HG03095 (cell line): ENCODE measurements around the gene KIT.
A peak's percentile ranks its signal among the peaks of the same experiment; 100 is the strongest.

ENCODE experiments used
- ATAC-seq: cut with Tn5 transposase; IDR thresholded peaks from one replicate; pipeline ENCODE4 v1.9.1; 2021; ENCODE audit warnings: moderate library complexity; ENCODE audit not compliant: unreplicated experiment

Gene KIT

DNA sequence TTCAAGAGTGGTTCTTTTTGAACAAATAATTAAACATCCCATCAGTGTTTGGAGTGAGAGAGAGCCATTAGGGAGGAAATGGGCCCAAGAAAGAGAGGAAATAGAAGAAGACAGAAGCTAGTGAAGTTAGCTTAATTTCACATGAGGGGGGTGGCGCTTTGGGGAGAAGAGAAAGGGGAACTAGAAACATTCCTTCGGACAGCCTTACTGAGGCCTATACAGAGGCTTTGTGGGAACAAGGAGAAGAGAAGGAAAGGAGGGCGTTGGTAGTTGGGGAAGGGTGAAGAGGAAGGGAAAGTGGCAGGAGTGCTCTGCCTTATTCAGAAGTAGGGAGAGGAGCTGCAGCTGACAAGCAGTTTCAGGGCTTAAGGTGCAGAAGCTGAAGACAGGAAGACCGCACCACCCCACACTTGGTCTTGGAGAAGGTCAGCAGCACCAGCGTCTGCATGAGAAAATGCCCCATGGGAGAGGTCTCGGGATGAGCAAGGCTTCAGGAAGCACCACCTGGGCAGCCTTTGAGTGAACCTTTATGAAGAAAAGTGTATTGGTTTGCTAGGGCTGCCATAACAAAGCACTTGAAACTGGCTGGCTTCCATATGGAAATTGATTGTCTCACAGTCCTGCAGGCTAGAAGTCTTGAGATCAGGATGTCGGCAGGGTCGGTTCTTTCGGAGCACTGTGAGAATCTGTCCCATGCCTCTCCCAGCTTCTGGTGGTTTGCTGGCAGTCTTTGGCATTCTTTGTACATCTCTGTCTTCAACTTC lies 85.1 kb downstream of the KIT start:
- no peak for ATAC-seq

DNA sequence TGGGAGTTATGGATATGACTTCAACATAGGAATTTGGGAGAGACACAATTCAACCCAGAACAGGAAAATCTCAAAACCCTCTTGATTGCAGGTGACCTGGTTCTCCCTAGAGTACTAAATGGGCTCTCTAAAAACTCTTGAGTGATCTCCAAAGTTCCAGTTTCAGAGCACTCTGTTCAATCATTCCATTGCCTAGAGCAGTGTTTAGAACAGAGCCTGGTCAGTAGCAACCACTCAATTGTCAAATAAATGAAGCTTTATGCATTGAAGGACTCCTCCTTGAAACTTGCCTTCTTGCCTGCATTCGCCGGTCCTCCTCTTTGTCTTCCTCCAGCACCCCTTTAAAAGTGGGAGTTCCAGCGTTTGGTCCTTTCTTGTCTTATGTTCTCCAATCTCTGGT lies 85.8 kb downstream of the KIT start:
- no peak for ATAC-seq

DNA sequence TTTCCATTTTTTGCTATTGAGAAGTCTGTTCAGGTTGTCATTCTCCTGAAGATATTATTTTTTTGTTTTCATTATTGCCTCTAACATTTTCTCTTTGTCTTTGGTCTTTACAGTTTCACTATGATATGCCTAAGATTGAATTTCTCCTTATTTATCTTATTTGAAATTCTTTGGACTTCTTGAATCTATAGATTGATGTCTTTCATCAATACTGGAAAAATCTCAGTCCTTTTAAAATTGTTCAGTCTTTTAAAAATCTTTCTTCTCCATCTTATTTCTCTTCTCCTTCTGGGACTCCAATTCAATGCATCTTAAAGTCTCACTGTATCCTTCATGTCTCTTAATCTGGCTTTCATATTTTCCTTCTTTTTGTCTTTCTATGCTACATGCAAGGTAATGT lies 86.7 kb downstream of the KIT start:
- no peak for ATAC-seq

DNA sequence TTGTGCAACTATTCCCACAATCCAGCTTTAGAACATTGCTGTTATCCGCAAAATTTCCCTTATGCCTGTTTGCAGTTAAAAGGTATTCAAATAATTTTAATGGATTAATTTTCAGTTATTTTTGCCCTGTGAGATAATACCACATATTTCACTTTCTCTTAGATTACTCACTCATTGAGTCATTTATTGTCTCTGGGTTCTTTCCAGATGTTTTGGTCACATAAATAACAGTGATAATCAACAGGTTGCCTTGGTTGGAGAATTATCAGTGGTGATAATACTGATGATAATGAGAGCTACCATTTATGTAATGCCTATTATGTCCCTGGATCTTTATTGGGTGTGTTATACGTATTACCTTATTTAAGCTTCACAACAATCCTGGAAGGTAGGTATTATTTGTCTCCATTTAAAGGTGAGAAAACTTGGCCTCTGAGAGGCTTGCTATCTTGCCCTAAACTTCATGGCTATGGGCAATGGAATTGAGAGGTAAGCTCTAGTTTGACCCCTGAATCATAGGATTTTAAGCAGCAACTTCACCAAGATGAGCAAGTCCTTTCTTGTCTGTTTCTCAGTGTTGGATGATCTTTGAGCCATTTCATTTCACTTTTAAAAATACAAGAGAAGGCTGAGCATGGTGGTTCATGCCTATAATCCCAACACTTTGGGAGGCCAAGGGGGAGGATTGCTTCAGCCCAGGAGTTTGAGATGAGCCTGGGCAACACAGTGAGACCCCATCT lies 87.4 kb downstream of the KIT start:
- no peak for ATAC-seq

DNA sequence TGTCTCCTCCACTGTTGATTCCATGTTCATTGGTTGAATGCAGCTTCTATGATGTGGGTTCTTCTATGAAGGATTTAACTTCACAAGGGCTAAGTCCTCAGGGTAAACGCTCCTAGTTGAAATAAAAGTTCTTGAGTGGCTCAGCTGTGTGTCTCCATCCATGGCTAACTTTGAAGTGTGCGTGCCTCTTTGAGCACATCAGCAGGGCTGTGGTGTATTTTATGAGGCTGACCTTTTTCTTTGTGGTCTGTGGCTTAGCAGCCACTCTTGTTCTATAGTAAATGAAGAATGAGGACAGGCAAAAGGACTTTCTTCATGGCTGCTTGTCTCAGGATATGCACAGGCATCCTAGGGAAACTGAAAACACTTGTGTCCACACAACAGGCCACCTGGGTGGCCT lies 88.5 kb downstream of the KIT start:
- peak; percentile 69 for ATAC-seq

DNA sequence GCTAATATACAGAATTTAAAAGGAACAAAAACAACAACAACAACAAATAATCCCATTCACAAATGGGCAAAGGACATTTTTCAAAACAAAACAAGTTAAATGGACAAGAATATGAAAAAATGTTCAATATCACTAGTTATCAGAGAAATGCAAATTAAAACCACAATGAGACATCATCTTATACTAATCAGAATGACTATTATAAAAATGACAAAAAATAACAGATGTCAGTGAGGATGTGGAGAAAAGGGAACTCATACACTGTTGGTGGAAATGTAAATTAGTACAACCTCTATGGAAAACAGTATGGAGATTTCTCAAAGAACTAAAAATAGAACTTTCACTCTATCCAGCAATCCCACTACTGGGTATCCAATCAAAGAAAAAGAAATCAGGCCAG lies 92.6 kb downstream of the KIT start:
- ATAC-seq = no peak

DNA sequence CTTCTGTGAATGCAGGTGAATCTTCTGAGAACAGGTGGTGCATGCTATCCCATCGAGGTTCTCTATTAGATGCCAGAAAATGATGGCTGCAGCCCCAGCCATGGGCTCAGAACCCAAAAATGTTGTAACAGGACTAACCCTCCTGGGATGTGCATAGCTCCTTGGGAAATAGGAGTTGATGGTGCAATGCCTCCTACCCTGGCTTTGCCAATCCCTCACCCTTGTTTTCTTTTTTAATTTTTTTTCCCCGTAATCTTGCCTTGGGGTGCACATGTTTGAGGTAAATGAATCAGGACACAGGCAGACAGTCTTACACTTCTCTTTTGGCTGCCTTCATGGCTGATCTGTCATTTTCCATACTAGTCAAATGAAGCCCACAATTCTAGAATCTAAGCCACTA lies 96.6 kb downstream of the KIT start:
- no peak for ATAC-seq

DNA sequence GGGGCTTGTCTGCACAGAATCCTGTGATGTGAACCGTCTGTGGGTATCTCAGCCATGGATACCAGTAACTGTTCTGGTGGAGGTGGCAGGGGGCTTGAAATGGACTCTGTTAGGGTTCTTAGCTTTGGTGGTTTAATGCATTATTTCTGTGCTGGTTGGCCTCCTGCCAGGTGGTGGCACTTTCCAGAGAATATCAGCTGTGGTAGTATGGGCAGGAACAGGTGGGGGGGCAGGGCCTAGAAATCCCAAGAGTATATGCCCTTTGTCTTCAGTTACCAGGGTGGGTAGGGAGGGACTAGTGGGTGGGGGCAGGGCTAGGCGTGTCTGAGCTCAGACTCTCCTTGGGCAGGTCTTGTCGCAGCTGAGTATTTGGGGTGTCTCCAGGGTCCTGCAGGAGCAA lies 106.7 kb downstream of the KIT start:
- ATAC-seq = no peak

DNA sequence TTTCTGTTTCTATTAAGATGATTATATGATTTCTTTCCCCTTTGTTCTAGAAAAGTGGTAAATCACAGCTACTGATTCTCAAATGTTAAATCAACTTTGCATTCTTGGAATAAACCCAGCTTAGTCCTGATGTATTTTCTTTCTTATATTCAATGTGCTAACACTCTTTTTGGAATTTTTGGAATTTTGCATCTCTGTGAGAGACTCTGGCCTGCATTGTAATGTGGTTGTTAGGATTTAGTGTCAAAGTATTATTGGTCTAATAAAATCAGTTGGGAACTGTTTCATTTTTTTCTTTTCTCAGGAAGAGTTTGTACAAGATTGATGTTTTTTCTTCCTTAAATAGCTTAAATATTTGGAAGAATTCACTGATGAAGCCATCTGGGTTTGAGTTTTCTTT lies 109.6 kb downstream of the KIT start:
- ATAC-seq = no peak

DNA sequence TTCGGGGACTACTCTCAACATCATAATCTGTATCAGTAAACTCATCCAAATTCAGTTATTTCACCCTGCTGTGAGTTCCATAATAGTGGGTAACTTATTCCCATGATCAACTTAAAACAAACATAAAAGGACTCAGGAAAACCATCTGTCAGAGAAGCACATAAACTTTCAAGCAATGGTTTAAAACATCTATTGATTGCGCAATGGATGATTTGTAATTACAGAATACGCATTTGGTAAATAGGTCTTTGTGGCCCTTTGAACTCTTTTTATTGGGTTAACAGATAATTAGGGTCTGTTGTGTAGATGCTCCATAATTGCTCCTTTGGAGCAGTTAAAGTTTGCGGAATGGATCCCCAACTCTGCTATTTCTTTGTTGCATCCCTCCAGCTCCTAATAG lies 115.3 kb downstream of the KIT start:
- no peak for ATAC-seq

DNA sequence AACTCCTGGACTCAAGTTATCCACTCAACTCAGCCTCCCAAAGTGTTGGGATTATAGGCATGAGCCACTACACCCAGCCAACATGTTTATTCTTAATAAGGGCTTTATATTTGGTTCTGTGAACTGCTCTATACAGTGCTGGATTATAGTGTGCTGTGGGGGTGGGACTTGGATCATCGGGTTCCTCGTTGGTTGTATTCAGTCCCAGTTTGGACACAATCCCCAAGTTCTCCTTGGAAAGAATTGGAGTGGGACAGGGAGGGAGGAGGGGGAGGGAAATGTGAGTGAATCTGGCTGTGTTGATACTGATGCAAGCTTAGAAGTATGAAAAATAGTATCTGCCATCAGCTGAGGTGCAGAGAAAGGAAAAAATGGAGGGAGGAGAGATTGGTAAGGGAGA lies 121.3 kb downstream of the KIT start:
- ATAC-seq = no peak

DNA sequence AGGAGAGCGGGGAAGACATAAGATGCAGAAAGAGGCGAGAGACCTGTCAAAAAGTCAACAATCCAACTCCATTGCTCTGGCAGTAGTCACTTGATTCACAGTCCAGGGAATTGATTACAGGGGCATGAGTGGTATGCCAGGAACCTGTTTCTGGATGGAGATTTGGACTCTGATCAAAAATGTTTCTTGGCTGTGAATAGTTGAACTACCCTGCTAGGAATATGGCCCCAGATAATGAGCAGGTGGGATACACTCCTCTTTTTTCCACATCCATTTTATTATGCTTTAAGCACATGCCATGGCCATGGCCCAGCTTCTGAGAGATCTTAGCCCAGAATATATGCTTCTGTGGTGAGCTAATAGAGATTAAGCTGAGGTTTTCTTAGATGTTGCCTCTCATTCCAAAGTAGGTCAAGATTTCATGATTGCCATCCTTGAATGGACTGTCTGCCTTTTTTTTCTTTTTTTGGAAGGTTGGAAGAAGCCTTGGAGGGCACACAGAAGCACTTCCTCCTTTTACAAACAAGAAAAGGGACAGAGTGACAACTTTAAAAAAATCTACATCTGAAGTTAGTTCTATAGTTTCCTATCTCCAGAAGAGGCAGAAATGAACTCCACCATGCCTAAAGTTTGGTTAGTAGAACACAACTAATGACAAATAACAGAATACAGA lies 121.9 kb downstream of the KIT start:
- no peak for ATAC-seq

DNA sequence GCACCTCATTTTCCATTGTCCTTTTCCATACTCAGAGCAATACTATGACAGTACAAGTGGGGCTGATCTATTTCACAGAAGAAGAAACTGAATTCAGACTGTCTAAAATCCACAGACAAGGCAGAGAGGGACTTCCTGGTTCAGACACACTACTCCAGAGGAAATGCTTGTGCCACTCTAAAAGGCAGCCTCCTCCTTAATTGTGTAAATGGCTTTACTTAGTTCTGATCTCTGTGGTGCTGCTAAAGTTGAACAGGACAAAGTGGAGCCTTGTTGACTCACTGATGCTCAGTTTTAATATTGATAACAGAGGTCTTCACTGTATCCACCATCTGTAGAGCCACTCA lies 122.4 kb downstream of the KIT start:
- ATAC-seq = no peak

DNA sequence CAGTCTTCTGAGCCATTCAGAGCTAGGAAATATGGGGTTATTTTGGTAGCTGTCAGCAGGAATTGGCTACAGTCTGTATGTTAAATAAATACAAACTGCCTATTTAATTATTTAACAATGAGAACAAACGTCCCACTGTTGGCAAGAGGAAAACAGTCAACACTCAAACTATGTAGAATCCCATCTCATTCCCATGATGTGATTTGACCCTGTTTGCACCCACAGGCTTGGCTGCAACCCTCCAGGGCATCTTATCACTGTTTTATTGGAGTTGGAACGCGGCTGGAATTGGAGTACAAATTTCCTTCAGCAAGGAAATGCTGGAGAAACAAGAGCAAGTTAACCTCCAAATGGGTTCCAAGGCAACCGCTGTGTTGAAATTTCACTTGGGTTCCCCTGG lies 124.0 kb downstream of the KIT start:
- ATAC-seq = no peak

DNA sequence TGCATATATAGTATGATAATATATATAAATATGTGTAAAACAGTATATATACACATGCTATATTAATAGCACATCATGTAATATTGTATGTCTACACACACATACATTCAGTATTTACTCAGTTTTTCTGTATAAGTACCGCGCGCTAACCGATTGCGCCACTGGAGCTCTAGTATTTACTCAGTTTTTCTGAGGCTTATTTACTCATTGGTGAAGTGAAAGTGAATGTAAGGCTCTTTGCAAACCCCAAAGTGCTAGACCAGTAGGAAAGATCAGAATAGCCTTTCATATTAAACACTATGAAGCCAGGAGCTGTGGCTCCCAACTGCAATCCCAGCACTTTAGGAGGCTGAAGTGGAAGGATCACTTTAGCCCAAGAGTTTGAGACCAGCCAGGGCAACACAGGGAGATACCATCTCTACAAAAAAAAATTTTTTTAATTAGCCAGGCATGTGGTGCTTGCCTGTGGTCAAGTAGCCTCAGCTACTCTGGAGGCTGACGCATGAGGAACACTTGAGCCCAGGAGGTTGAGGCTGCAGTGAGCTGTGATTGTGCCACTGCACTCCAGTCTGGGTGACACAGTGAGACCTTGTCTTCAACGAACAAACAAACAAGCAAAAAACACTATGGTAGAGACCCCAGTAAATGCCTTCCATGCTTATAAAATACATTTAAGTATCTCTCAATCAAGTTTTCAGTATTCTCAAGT lies 125.8 kb downstream of the KIT start:
- no peak for ATAC-seq

DNA sequence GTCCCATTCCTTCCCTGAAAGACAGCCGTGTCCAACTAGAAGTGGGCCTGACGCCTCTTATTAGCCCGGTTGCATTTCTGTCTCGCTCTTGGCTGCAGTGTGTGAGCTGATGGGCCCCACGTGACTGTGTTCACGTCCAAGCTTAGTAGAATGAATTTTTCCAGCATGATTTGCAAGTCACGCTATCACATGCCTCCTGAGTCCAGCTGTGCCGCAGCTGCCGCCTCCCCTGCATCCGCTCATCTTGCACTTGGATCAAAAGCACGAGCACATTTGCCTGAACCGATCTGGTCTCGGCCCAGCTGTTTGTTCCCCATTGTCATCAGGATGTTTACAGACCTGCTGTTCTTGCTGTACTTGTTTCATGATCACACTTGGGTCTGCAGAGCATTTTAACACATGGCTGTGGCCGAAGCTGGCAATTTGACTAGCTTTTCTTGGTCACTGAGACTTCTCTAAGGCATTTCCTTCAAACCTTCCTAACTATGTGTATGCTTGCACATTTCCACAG lies 126.5 kb downstream of the KIT start:
- ATAC-seq = no peak
